Measurements from ENCODE around the gene CROCC.
"Not testable (repeated sequence)": the region's sequence is repeated elsewhere in the genome, so short reads cannot be mapped to it uniquely, and the experiment has no call there.

CROCC gene

GRCh38 chr1:16958475-16958874, 36.7 kb downstream of the CROCC start:
- Histone ChIP-seq H2AK5ac (ENCODE audit: low read length) (no peak overlapping the region), H3K79me1 (ENCODE audit: low read length) (peaks cover 3% of the 10 kb centered on the region), H3K4me3 (ENCODE audit: low read depth, low read length) (no peak overlapping the region), H2BK12ac (ENCODE audit: low read length) (no peak overlapping the region), H2BK5ac (ENCODE audit: low read depth, low read length, poor library complexity) (no peak overlapping the region), H4K8ac (ENCODE audit: low read depth, low read length) (no peak overlapping the region), H4K12ac (ENCODE audit: low read depth, low read length) (no peak overlapping the region), H3K18ac (ENCODE audit: low read length) (no peak overlapping the region), H3K4ac (ENCODE audit: low read depth, low read length) (no peak overlapping the region), H3K79me2 (ENCODE audit: control insufficient read depth, insufficient read depth, low read length, poor library complexity) (no peaks in the 10 kb centered on the region), H3K27ac (ENCODE audit: low read depth, low read length) (no peak overlapping the region), H3K9me3 (ENCODE audit: insufficient read depth, low read depth, low read length) (no peaks in the 10 kb centered on the region), H2AFZ (ENCODE audit: insufficient read depth, low read length, poor library complexity) (no peak overlapping the region), H3K23ac (ENCODE audit: low read length) (no peak overlapping the region), H3K9ac (ENCODE audit: low read length) (no peak overlapping the region), H3K4me1 (ENCODE audit: control insufficient read depth in 1 of 2, insufficient read depth in 2 of 2, low read length in 2 of 2) (no peaks in the 10 kb centered on the region), H3K4me2 (ENCODE audit: low read length) (no peak overlapping the region), H4K91ac (ENCODE audit: low read depth, low read length) (no peak overlapping the region), H3K14ac (ENCODE audit: low read length) (no peak overlapping the region), H2BK120ac (ENCODE audit: insufficient read depth, low read length, poor library complexity) (no peak overlapping the region), H3K27me3 (ENCODE audit: insufficient read depth, low read length) (no peaks in the 10 kb centered on the region), H3K36me3 (ENCODE audit: control insufficient read depth in 1 of 2, insufficient read depth in 2 of 2, low read length in 2 of 2) (peaks cover 4 to 5% of the 10 kb centered on the region in 2 experiments)
- no CpG with 5 or more reads among the region's 12 CpGs for WGBS (ENCODE audit: extremely low coverage, insufficient coverage, insufficient read length)
- no peak for DNase-seq

GRCh38 chr1:16960560-16961296, 39.0 kb downstream of the CROCC start:
- H3K79me2 ChIP-seq (ENCODE audit: control insufficient read depth, insufficient read depth, low read length, poor library complexity): no peaks in the 10 kb centered on the region
- H2BK5ac ChIP-seq (ENCODE audit: low read depth, low read length, poor library complexity): no peak overlapping the region
- H3K4me2 ChIP-seq (ENCODE audit: low read length): peak overlapping the region; percentile 80
- H3K9me3 ChIP-seq (ENCODE audit: insufficient read depth, low read depth, low read length): no peaks in the 10 kb centered on the region
- H3K18ac ChIP-seq (ENCODE audit: low read length): peak overlapping the region; percentile 25
- no peaks in the 10 kb centered on the region for H3K4me1 ChIP-seq (ENCODE audit: control insufficient read depth in 1 of 2, insufficient read depth in 2 of 2, low read length in 2 of 2)
- peak overlapping the region; percentile 20 for H3K27ac ChIP-seq (ENCODE audit: low read depth, low read length)
- H4K12ac ChIP-seq (ENCODE audit: low read depth, low read length): no peak overlapping the region
- no peak overlapping the region for H2BK12ac ChIP-seq (ENCODE audit: low read length)
- peak overlapping the region; percentile 83 for H3K9ac ChIP-seq (ENCODE audit: low read length)
- peak overlapping the region; percentile 84 for H4K8ac ChIP-seq (ENCODE audit: low read depth, low read length)
- DNase-seq: peak; percentile 96
- no peaks in the 10 kb centered on the region for H3K27me3 ChIP-seq (ENCODE audit: insufficient read depth, low read length)
- no peak overlapping the region for H2AK5ac ChIP-seq (ENCODE audit: low read length)
- no peak overlapping the region for H2BK120ac ChIP-seq (ENCODE audit: insufficient read depth, low read length, poor library complexity)
- peak overlapping the region; percentile 50 for H4K91ac ChIP-seq (ENCODE audit: low read depth, low read length)
- peaks cover under 1 to 2% of the 10 kb centered on the region in 2 experiments for H3K36me3 ChIP-seq (ENCODE audit: control insufficient read depth in 1 of 2, insufficient read depth in 2 of 2, low read length in 2 of 2)
- H3K79me1 ChIP-seq (ENCODE audit: low read length): peaks cover 3% of the 10 kb centered on the region
- H2AFZ ChIP-seq (ENCODE audit: insufficient read depth, low read length, poor library complexity): peak overlapping the region; percentile 68
- peak overlapping the region; percentile 36 for H3K14ac ChIP-seq (ENCODE audit: low read length)
- H3K4me3 ChIP-seq (ENCODE audit: low read depth, low read length): peak overlapping the region; percentile 71
- H3K4ac ChIP-seq (ENCODE audit: low read depth, low read length): no peak overlapping the region
- no peak overlapping the region for H3K23ac ChIP-seq (ENCODE audit: low read length)
- no CpG with 5 or more reads among the region's 57 CpGs for WGBS (ENCODE audit: extremely low coverage, insufficient coverage, insufficient read length)

GRCh38 chr1:16961297-16962133, 39.8 kb downstream of the CROCC start:
- Histone ChIP-seq H3K36me3 (ENCODE audit: control insufficient read depth in 1 of 2, insufficient read depth in 2 of 2, low read length in 2 of 2) (peaks cover 8 to 10% of the 10 kb centered on the region in 2 experiments), H3K27me3 (ENCODE audit: insufficient read depth, low read length) (no peaks in the 10 kb centered on the region), H3K79me2 (ENCODE audit: control insufficient read depth, insufficient read depth, low read length, poor library complexity) (no peaks in the 10 kb centered on the region), H3K4me3 (ENCODE audit: low read depth, low read length) (no peak overlapping the region), H2BK5ac (ENCODE audit: low read depth, low read length, poor library complexity) (no peak overlapping the region), H2AK5ac (ENCODE audit: low read length) (no peak overlapping the region), H3K4me2 (ENCODE audit: low read length) (peak overlapping the region; percentile 80), H3K18ac (ENCODE audit: low read length) (no peak overlapping the region), H3K27ac (ENCODE audit: low read depth, low read length) (no peak overlapping the region), H3K4ac (ENCODE audit: low read depth, low read length) (no peak overlapping the region), H2BK120ac (ENCODE audit: insufficient read depth, low read length, poor library complexity) (no peak overlapping the region), H4K8ac (ENCODE audit: low read depth, low read length) (peak overlapping the region; percentile 84), H4K91ac (ENCODE audit: low read depth, low read length) (peak overlapping the region; percentile 50), H4K12ac (ENCODE audit: low read depth, low read length) (no peak overlapping the region), H3K9ac (ENCODE audit: low read length) (no peak overlapping the region), H2BK12ac (ENCODE audit: low read length) (no peak overlapping the region), H3K79me1 (ENCODE audit: low read length) (peaks cover 3% of the 10 kb centered on the region), H3K23ac (ENCODE audit: low read length) (no peak overlapping the region), H3K9me3 (ENCODE audit: insufficient read depth, low read depth, low read length) (no peaks in the 10 kb centered on the region), H3K4me1 (ENCODE audit: control insufficient read depth in 1 of 2, insufficient read depth in 2 of 2, low read length in 2 of 2) (no peaks in the 10 kb centered on the region), H3K14ac (ENCODE audit: low read length) (no peak overlapping the region), H2AFZ (ENCODE audit: insufficient read depth, low read length, poor library complexity) (peak overlapping the region; percentile 68)
- WGBS (ENCODE audit: extremely low coverage, insufficient coverage, insufficient read length): no CpG with 5 or more reads among the region's 14 CpGs
- no peak for DNase-seq

- H2BK12ac ChIP-seq (ENCODE audit: low read length); H3K27me3 ChIP-seq (ENCODE audit: insufficient read depth, low read length); H3K79me1 ChIP-seq (ENCODE audit: low read length); H2BK5ac ChIP-seq (ENCODE audit: low read depth, low read length, poor library complexity); H4K12ac ChIP-seq (ENCODE audit: low read depth, low read length); H4K8ac ChIP-seq (ENCODE audit: low read depth, low read length); H3K4me1 ChIP-seq (ENCODE audit: control insufficient read depth in 1 of 2, insufficient read depth in 2 of 2, low read length in 2 of 2); H2AFZ ChIP-seq (ENCODE audit: insufficient read depth, low read length, poor library complexity); DNase-seq; H2BK120ac ChIP-seq (ENCODE audit: insufficient read depth, low read length, poor library complexity); H3K27ac ChIP-seq (ENCODE audit: low read depth, low read length); H3K4me2 ChIP-seq (ENCODE audit: low read length); H3K18ac ChIP-seq (ENCODE audit: low read length); H3K14ac ChIP-seq (ENCODE audit: low read length); H3K4ac ChIP-seq (ENCODE audit: low read depth, low read length); H3K4me3 ChIP-seq (ENCODE audit: low read depth, low read length); H3K9me3 ChIP-seq (ENCODE audit: insufficient read depth, low read depth, low read length); H2AK5ac ChIP-seq (ENCODE audit: low read length); H4K91ac ChIP-seq (ENCODE audit: low read depth, low read length); H3K79me2 ChIP-seq (ENCODE audit: control insufficient read depth, insufficient read depth, low read length, poor library complexity); H3K9ac ChIP-seq (ENCODE audit: low read length); H3K23ac ChIP-seq (ENCODE audit: low read length): not testable (repeated sequence)
- peaks cover 7 to 10% of the 10 kb centered on the region in 2 experiments for H3K36me3 ChIP-seq (ENCODE audit: control insufficient read depth in 1 of 2, insufficient read depth in 2 of 2, low read length in 2 of 2)
- no CpG with 5 or more reads among the region's 4 CpGs for WGBS (ENCODE audit: extremely low coverage, insufficient coverage, insufficient read length)
Measured at GRCh38 chr1:16964169-16964568, 42.4 kb downstream of the CROCC start.

Measured in trophoblast cell (in vitro differentiated cells and primary cell).